CD4-positive, alpha-beta T cell treated with Interleukin-4 for 4 hours (primary cell): ENCODE results near the gene NREP.

Experiments
- DNase-seq: peaks from one replicate; pipeline ENCODE4 v3.0.0-alpha.2; 2020

Gene NREP

DNA sequence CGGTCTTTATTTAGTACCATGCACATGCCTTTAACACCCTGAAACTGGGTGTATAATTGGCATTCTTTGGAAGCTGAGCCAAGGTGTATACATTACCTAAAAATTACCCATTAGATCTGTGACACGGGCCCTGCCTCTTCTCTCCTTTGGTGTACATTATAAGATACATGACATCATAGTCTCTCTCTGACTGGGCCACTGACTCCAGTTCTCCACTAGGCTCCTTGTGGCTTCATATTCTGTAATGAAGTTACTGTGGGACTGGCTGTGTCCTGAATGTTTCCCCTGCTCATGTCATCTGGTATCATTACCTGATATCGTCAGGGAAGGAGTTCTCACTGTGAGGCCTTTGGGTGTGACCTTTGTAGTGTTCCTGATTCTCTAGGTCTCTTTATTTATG is 65.5 kb downstream of the NREP start:
- DNase-seq: no peak

GRCh38 chr5:111689357-111689935 is 67.5 kb downstream of the NREP start:
- DNase-seq: no peak

GRCh38 chr5:111685969-111686368 is 71.0 kb downstream of the NREP start:
- no peak for DNase-seq

DNA sequence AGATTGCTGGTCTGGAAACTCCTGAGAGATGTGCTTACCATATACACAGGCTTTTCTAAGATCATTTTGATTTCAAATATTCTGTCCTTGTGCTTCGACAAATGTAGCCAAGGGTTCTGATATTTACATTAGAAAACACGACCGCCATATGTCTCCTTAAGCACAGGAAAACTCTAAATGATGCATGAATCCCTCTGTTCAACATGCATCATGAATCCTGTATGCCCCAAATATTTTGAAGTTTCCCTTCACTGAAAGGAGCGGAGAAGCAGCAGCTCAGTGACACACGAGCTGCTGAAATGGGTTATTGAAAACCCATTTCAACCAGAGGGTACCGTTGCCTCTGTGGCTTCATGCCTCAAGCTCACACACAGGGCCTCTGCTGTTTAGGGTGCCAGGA is 74.4 kb downstream of the NREP start:
- no peak for DNase-seq

DNA sequence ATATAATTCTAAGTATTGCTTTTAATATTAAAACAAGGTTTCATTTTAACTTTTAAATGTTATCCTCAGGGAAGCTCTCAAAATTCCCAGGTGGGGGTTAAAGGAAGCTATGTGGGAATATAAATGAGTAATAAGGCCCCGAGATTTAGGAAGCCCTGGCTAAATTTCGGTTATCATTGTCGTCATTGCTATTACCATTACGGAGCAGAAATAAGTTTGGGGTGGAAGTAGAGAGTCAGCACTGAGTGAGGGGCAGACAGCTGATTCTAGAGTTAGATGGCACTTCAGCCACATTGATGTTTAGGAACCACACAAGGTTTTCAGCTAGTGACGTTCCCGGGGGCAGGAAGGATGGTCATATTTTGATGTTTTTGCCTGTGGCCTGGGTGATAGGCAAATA is 74.9 kb downstream of the NREP start:
- no peak for DNase-seq

- DNase-seq: no peak
These were observed 75.4 kb downstream of the NREP start for GRCh38 chr5:111681414-111682120.

DNA sequence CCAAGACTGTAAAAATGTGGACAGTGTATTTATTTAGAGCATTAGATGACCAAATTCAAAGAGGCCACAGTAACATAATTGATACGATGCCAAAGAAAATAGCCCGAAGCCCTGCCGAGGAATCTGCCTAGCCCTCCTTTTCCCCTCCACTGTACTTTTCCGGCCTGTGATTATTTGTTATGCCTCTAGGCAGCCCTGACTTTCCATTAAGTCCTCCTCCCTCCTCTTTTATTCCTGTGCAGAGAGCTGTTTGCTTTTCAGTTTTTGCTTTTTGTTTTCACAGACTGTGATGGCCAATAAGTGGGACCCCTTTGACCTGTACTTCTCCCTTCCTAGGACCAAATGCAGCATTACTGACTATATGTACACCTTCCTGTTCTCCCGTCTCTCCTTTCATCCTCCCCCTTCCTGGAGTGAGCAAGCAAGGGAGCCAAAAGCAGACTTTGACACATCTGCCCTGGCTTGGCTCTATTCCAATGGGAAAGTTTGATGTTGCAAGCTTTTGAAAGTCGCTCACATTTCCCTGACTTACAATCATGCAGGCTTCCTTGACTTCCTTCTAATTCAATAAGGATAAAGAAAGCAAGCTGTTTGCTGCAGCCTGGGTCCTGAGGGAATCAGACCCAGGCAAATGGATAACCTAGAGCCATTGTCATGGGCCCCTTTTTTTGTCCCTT is 76.1 kb downstream of the NREP start:
- no peak for DNase-seq

GRCh38 chr5:111679611-111680010 is 77.4 kb downstream of the NREP start:
- no peak for DNase-seq
